SU-DHL-6 (cell line): Measurements from ENCODE around the gene KCNIP3.

ENCODE experiments used
- H2AFZ ChIP-seq: fragments of 200-600 bp; sonication (generic); 2 replicates; pipeline ENCODE4 v1.6.1; 2014; ENCODE audit warnings: low read depth, mild to moderate bottlenecking, moderate library complexity, mixed read lengths, antibody characterized with exemption, low read length; ENCODE audit not compliant: severe bottlenecking
- H3F3A ChIP-seq: fragments of 200-600 bp; shearing (Covaris generic); 2 replicates; pipeline ENCODE4 v1.6.0; 2016; ENCODE audit warnings: antibody characterized with exemption, mild to moderate bottlenecking; ENCODE audit not compliant: insufficient read depth
- H3K27ac ChIP-seq: fragments of 200-600 bp; sonication (generic); 2 replicates; pipeline ENCODE4 v1.5.1; 2016; ENCODE audit warnings: low read depth, mild to moderate bottlenecking, low read length, moderate library complexity, mixed read lengths
- H3K27me3 ChIP-seq: fragments of 200-600 bp; sonication (generic), shearing (Covaris generic); 2 replicates; pipeline ENCODE4 v1.6.0; 2014; ENCODE audit warnings: mild to moderate bottlenecking, low read length
- H3K36me3 ChIP-seq: fragments of 200-600 bp; sonication (generic); 2 replicates; pipeline ENCODE4 v1.6.1; 2014; ENCODE audit warnings: mild to moderate bottlenecking, low read length, mixed read lengths
- H3K4me2 ChIP-seq: fragments of 300-600, 200-600 bp; shearing (Covaris generic), sonication (generic); 2 replicates; pipeline ENCODE4 v1.6.0; 2014; ENCODE audit warnings: low read length, low read depth, mild to moderate bottlenecking; ENCODE audit not compliant: poor library complexity, severe bottlenecking
- H3K4me3 ChIP-seq: fragments of 200-600 bp; sonication (generic); 2 replicates; pipeline ENCODE4 v1.5.1; 2014; ENCODE audit warnings: antibody characterized with exemption, low read length, mild to moderate bottlenecking, mixed read lengths; ENCODE audit not compliant: insufficient read depth, poor library complexity, severe bottlenecking
- H3K79me2 ChIP-seq: fragments of 200-600 bp; sonication (generic); 2 replicates; pipeline ENCODE4 v1.6.1; 2014; ENCODE audit warnings: mild to moderate bottlenecking, low read length, moderate library complexity; ENCODE audit not compliant: insufficient read depth
- H3K9ac ChIP-seq: fragments of 200-600 bp; sonication (generic); 2 replicates; pipeline ENCODE4 v1.7.0; 2014; ENCODE audit warnings: mild to moderate bottlenecking, low read length
- H3K9me2 ChIP-seq: fragments of 200-600 bp; sonication (generic); replicated peaks from 2 replicates; pipeline ENCODE4 v1.6.1; 2014; ENCODE audit warnings: low read length; ENCODE audit not compliant: insufficient read depth
- H3K9me3 ChIP-seq: fragments of 200-600 bp; sonication (generic); 2 replicates; pipeline ENCODE4 v1.6.1; 2014; ENCODE audit warnings: low read length, mixed read lengths; ENCODE audit not compliant: insufficient read depth
- H4K20me1 ChIP-seq: fragments of 200-600 bp; sonication (generic); 2 replicates; pipeline ENCODE4 v1.6.1; 2014; ENCODE audit warnings: low read depth, mild to moderate bottlenecking, antibody characterized with exemption, low read length, moderate library complexity, mixed read lengths
- EZH2phosphoT487 ChIP-seq: fragments of 200-600 bp; sonication (generic), shearing (Covaris generic); conservative IDR thresholded peaks from 2 replicates; pipeline ENCODE4 v1.6.1; 2018; ENCODE audit warnings: mild to moderate bottlenecking, antibody characterized with exemption, low read length, moderate library complexity, mixed read lengths
- TF ChIP-seq, protein P1 (sequence below): fragments of 200-600 bp; sonication (generic); IDR thresholded peaks from one replicate; pipeline ENCODE4 v1.5.1; 2017; ENCODE audit warnings: antibody characterized with exemption, mild to moderate bottlenecking, low read length, moderate library complexity; ENCODE audit not compliant: insufficient read depth, poor library complexity, severe bottlenecking

Gene KCNIP3

GRCh38 chr2:95316466-95317122 lies 19.4 kb downstream of the KCNIP3 start:
- no peak overlapping the region for H3K27ac ChIP-seq
- H3K4me3 ChIP-seq = no peak overlapping the region
- no peaks in the 10 kb centered on the region for H3K27me3 ChIP-seq
- H4K20me1 ChIP-seq = no peaks in the 10 kb centered on the region
- no peak for TF ChIP-seq EZH2phosphoT487
- TF ChIP-seq, protein P1, sequence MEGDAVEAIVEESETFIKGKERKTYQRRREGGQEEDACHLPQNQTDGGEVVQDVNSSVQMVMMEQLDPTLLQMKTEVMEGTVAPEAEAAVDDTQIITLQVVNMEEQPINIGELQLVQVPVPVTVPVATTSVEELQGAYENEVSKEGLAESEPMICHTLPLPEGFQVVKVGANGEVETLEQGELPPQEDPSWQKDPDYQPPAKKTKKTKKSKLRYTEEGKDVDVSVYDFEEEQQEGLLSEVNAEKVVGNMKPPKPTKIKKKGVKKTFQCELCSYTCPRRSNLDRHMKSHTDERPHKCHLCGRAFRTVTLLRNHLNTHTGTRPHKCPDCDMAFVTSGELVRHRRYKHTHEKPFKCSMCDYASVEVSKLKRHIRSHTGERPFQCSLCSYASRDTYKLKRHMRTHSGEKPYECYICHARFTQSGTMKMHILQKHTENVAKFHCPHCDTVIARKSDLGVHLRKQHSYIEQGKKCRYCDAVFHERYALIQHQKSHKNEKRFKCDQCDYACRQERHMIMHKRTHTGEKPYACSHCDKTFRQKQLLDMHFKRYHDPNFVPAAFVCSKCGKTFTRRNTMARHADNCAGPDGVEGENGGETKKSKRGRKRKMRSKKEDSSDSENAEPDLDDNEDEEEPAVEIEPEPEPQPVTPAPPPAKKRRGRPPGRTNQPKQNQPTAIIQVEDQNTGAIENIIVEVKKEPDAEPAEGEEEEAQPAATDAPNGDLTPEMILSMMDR = no peak
- H2AFZ ChIP-seq = no peak overlapping the region
- no peaks in the 10 kb centered on the region for H3F3A ChIP-seq
- H3K9ac ChIP-seq = no peak overlapping the region
- no peaks in the 10 kb centered on the region for H3K36me3 ChIP-seq
- no peak overlapping the region for H3K4me2 ChIP-seq
- no peaks in the 10 kb centered on the region for H3K9me2 ChIP-seq
- no peaks in the 10 kb centered on the region for H3K9me3 ChIP-seq
- H3K79me2 ChIP-seq = no peaks in the 10 kb centered on the region

DNA sequence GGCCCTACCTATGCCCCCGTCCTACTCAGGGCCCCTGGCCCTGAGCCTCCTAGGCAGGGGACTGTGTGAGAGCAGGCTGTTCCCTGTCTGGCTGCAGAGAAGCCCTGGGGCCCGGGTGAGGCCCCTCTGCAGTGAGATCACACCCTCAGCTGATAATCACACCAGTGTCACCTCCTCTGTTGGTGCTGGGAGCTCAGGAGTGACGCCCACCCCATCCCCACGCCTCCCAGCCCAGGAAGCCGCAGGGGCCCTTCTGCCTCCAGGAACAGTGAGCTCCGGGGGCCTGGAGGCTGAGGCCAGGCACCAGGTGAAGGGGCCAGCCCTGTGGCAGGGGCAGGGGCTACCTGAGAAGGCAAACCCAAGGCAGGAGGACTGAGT lies 20.0 kb downstream of the KCNIP3 start:
- Histone ChIP-seq H3K4me2 (no peak overlapping the region), H3F3A (no peaks in the 10 kb centered on the region), H3K9me2 (no peaks in the 10 kb centered on the region), H4K20me1 (no peaks in the 10 kb centered on the region), H3K36me3 (no peaks in the 10 kb centered on the region), H3K4me3 (no peak overlapping the region), H3K9ac (no peak overlapping the region), H3K27me3 (no peaks in the 10 kb centered on the region), H3K27ac (no peak overlapping the region), H3K9me3 (no peaks in the 10 kb centered on the region), H3K79me2 (no peaks in the 10 kb centered on the region), H2AFZ (no peak overlapping the region)
- no peak for TF ChIP-seq EZH2phosphoT487
- TF ChIP-seq, protein P1 = no peak

DNA sequence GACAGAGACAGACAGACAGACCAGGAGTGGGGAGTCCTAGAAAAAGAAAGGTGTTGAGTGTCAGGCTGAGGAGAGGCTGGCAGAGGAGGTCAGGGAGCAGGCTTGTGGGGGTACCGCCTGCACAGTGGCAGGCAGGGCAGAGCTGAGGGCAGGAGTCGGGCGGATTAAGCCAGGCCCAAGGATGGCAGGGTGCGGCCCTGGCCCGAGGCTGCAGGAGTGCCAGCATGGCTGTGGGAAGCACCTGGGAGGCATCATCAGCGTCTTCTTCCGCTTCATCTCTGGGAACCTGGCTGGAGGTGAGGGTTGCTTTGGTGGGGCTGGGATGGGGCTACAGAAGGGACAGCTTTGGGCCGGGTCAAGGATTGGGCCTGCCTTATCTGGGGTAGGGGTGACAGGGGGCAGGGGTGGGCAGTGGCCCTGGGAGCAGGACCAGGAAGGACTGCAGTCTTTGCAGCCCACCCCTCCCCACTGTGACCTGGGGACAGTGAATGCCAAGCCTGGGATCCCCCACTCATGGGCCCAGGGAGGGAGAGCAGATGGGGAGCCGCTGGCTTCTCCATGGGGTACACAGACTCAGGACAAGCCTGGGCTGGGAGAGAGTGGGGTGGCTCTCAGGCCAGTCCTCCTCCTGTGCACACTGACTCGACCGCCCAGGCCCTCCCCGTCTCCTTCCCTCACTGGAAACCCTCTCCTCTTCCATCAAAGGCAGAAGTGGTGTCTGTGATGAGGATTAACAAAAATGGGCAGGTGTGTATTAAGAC lies 20.7 kb downstream of the KCNIP3 start:
- Histone ChIP-seq H3K27me3 (no peaks in the 10 kb centered on the region), H3F3A (no peaks in the 10 kb centered on the region), H3K36me3 (no peaks in the 10 kb centered on the region), H3K9me2 (no peaks in the 10 kb centered on the region), H3K9ac (no peak overlapping the region), H4K20me1 (no peaks in the 10 kb centered on the region), H3K79me2 (no peaks in the 10 kb centered on the region), H3K9me3 (no peaks in the 10 kb centered on the region), H3K27ac (no peak overlapping the region), H2AFZ (no peak overlapping the region), H3K4me2 (no peak overlapping the region), H3K4me3 (no peak overlapping the region)
- no peak for TF ChIP-seq EZH2phosphoT487
- TF ChIP-seq, protein P1 = no peak
